BE2C (cell line): Measurements from ENCODE around the gene REEP2.

Source experiments
- DNase-seq: peaks from one replicate; pipeline ENCODE4 v3.0.0-alpha.2; 2020
- H3K27me3 ChIP-seq: fragments of 250-450 bp; sonication (Bioruptor Pico); 2 replicates; pipeline ENCODE4 v1.5.1; 2020; ENCODE audit warnings: mild to moderate bottlenecking
- H3K36me3 ChIP-seq: fragments of 250-450 bp; sonication (Bioruptor Pico); 2 replicates; pipeline ENCODE4 v1.5.1; 2020; ENCODE audit warnings: mild to moderate bottlenecking
- H3K4me1 ChIP-seq: fragments of 250-450 bp; sonication (Bioruptor Pico); 2 replicates; pipeline ENCODE4 v1.5.1; 2020
- H3K4me3 ChIP-seq: 2 replicates; pipeline ENCODE4 v1.5.1; 2011; ENCODE audit warnings: low read depth, low read length
- H3K9me3 ChIP-seq: fragments of 250-450 bp; sonication (Bioruptor Pico); 2 replicates; pipeline ENCODE4 v1.5.1; 2020
- CTCF ChIP-seq: IDR thresholded peaks from 2 replicates; pipeline ENCODE4 v1.5.1; 2012; ENCODE audit warnings: mild to moderate bottlenecking, low read depth, low read length

Gene REEP2

DNA sequence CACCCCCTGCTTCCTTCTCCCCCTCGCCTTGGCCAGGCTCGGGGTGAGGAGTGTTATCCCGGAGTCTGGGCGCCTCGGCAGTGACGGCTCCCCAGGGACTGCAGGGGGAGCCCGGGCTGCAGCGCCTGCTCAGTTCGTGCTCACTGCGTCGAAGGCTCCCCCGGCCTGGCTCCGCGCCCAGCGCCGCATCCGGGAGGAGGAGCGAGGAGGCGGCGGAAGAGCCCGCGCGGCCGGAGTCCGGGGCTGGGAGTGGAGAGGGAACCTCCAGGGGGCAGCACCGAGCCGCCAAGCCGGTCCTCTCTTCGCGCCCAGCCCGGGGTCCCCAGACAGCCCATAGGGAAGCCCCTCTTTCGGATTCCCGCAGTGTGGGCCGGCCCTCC, 25.1 kb downstream of the REEP2 start:
- no peaks in the 10 kb centered on the region for H3K9me3 ChIP-seq
- H3K27me3 ChIP-seq = no peaks in the 10 kb centered on the region
- peak; percentile 98 for DNase-seq
- TF ChIP-seq CTCF = peak; percentile 74
- no peaks in the 10 kb centered on the region for H3K4me1 ChIP-seq
- peak overlapping the region; percentile 97 for H3K4me3 ChIP-seq
- H3K36me3 ChIP-seq = peaks cover 18% of the 10 kb centered on the region

GRCh38 chr5:138464388-138465260, 25.8 kb downstream of the REEP2 start:
- peak; percentile 98 for DNase-seq
- peak overlapping the region; percentile 97 for H3K4me3 ChIP-seq

GRCh38 chr5:138465261-138466124, 26.6 kb downstream of the REEP2 start, which contains the start of gene EGR1:
TSS of gene EGR1 (plus strand) at chr5:138465479. CDS start at chr5:138465762, 283 bp downstream.
- H3K4me1 ChIP-seq = no peaks in the 10 kb centered on the region
- H3K36me3 ChIP-seq = peaks cover 18% of the 10 kb centered on the region
- H3K27me3 ChIP-seq = peaks cover 3% of the 10 kb centered on the region; the same call in 1 of the 2 replicates
- peak; percentile 95 for DNase-seq
- H3K4me3 ChIP-seq = peak within 1 kb of the TSS; percentile 97
- no peak for TF ChIP-seq CTCF
- H3K9me3 ChIP-seq = no peaks in the 10 kb centered on the region

More at GRCh38 chr5:138464388-138465260, 25.8 kb downstream of the REEP2 start:
- H3K9me3 ChIP-seq = no peaks in the 10 kb centered on the region
- H3K27me3 ChIP-seq = peaks cover 1% of the 10 kb centered on the region; the same call in 1 of the 2 replicates
- no peaks in the 10 kb centered on the region for H3K4me1 ChIP-seq
- TF ChIP-seq CTCF = no peak
- H3K36me3 ChIP-seq = peaks cover 18% of the 10 kb centered on the region

- Histone ChIP-seq H3K36me3 (peaks cover 18% of the 10 kb centered on the region), H3K9me3 (no peaks in the 10 kb centered on the region), H3K4me1 (no peaks in the 10 kb centered on the region), H3K4me3 (peak overlapping the region; percentile 97), H3K27me3 (peaks cover 3% of the 10 kb centered on the region; the same call in 1 of the 2 replicates)
- no peak for DNase-seq
- TF ChIP-seq CTCF = no peak
Observed at GRCh38 chr5:138466125-138466899, 27.5 kb downstream of the REEP2 start.

DNA sequence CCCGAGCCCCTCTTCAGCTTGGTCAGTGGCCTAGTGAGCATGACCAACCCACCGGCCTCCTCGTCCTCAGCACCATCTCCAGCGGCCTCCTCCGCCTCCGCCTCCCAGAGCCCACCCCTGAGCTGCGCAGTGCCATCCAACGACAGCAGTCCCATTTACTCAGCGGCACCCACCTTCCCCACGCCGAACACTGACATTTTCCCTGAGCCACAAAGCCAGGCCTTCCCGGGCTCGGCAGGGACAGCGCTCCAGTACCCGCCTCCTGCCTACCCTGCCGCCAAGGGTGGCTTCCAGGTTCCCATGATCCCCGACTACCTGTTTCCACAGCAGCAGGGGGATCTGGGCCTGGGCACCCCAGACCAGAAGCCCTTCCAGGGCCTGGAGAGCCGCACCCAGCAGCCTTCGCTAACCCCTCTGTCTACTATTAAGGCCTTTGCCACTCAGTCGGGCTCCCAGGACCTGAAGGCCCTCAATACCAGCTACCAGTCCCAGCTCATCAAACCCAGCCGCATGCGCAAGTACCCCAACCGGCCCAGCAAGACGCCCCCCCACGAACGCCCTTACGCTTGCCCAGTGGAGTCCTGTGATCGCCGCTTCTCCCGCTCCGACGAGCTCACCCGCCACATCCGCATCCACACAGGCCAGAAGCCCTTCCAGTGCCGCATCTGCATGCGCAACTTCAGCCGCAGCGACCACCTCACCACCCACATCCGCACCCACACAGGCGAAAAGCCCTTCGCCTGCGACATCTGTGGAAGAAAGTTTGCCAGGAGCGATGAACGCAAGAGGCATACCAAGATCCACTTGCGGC, 28.2 kb downstream of the REEP2 start:
- H3K4me1 ChIP-seq = no peaks in the 10 kb centered on the region
- H3K9me3 ChIP-seq = no peaks in the 10 kb centered on the region
- TF ChIP-seq CTCF = no peak
- H3K36me3 ChIP-seq = peaks cover 18% of the 10 kb centered on the region
- H3K27me3 ChIP-seq = peaks cover 3% of the 10 kb centered on the region; the same call in 1 of the 2 replicates
- DNase-seq = peak; percentile 49
- peak overlapping the region; percentile 97 for H3K4me3 ChIP-seq
